Stimulated activated CD4-positive, alpha-beta T cell treated with anti-CD3 and anti-CD28 coated beads, Interleukin-12 subunit alpha, Interleukin-12 subunit beta, amount 100 ng/mL, for 48 hours (primary cell): Measurements from ENCODE around the gene FANCE.

Source experiments
- DNase-seq, 3 donors: peaks; one replicate each; pipeline ENCODE4 v3.0.0-alpha.2; 2020; ENCODE audit warnings: low read depth in 2 of 3, low spot score in 1 of 3

FANCE gene, protein sequence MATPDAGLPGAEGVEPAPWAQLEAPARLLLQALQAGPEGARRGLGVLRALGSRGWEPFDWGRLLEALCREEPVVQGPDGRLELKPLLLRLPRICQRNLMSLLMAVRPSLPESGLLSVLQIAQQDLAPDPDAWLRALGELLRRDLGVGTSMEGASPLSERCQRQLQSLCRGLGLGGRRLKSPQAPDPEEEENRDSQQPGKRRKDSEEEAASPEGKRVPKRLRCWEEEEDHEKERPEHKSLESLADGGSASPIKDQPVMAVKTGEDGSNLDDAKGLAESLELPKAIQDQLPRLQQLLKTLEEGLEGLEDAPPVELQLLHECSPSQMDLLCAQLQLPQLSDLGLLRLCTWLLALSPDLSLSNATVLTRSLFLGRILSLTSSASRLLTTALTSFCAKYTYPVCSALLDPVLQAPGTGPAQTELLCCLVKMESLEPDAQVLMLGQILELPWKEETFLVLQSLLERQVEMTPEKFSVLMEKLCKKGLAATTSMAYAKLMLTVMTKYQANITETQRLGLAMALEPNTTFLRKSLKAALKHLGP

GRCh38 chr6:35452183-35453090 lies at the start of gene FANCE:
Gene FANCE (plus strand): TSS chr6:35452338. CDS start chr6:35452546, 208 bp downstream.
- DNase-seq = peak; percentile 83 to 98 (median 95)

- DNase-seq = no peak
Observed at GRCh38 chr6:35402856-35403191, 49.3 kb upstream of the FANCE start.

- DNase-seq = no peak
Observed at GRCh38 chr6:35403544-35404442, 48.3 kb upstream of the FANCE start.

DNA sequence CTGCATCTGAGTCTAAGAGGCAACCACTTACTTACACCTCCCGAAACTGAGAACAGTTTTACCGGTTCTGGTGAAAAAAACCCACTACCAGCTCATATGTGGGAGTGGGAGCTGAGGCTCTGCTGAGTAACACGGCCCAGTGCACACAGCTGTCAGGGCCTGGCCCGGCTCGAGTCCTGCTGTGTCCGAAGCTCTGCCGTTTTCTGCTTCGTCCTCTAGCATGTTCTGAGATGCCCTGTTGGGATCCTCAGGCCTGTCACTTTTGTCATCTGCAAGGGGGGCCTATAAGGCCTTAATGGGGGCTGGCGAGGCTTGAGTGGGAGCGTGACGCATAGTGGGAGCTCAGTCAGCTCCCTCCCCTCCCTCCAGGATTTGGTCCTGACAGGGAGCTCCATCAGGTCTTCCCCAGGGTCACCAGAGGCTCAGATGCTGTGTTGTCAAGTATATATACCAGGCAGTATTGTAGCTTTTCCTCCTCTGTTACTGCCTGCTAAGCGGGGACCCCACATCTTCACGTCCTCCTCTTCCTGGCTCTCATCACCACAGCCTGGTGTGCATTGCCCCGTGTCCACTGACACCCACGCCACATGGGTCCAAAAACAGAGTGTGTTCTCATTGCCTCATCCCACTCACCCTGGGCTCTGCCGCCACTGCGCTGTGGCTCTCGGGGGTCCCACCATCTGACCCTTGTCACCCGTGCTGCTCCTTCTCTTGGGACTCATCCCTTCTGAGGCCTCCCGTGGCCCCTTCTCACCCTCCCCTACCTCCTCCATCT lies 45.2 kb upstream of the FANCE start:
- no peak for DNase-seq

- no peak for DNase-seq
Observed at GRCh38 chr6:35409245-35409644, 42.9 kb upstream of the FANCE start.

DNA sequence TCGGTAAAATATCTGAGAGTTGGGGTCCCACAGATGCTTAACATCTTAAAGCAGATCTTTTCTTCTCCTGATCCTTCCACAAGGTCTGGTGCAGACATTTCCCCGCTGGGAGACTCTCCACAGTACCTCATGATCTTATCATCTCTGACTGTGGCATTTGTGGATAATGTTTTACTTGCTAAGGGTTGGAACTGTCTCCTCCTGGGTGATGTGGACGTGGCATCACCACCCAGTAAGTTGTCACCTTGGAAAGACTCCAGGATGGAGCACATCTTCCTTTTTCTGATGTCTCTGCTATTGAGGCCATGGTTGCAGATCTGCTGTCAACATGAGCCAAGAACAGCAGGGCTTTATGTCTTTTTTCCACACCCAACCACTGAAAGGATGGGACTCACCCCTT lies 42.0 kb upstream of the FANCE start:
- DNase-seq = no peak

DNA sequence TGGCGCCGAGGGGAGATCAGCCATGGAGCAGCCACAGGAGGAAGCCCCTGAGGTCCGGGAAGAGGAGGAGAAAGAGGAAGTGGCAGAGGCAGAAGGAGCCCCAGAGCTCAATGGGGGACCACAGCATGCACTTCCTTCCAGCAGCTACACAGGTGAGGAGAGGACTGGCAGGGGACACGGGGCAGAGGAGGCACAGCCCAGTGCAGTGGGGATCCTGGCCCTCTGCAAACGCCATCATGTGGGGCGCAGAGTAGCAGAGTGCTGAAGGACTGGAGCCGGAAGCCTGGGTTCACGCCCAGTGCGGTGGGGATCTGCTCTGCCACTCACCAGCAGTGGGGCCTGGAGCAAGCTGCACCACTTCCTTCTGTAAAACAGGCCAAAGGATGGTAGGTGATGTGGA lies 41.1 kb upstream of the FANCE start:
- no peak for DNase-seq

DNA sequence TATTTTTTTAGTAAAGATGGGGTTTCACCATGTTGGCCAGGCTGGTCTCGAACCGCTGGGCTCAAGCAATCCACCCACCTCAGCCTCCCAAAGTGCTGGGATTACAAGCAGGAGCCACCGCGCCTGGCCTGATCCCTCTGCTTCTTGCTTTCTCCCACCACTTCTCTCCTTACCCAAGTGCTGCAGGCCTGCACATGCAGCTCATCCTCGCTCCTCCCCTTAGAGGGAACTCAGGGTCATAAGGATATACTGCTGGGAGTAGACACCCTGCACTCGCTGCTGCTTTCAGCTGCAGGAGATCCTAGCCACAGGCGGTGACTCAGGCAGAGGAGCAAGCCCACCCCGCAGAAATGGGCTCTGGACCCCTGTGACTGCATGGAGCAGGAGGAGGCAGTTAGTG lies 40.0 kb upstream of the FANCE start:
- no peak for DNase-seq

DNA sequence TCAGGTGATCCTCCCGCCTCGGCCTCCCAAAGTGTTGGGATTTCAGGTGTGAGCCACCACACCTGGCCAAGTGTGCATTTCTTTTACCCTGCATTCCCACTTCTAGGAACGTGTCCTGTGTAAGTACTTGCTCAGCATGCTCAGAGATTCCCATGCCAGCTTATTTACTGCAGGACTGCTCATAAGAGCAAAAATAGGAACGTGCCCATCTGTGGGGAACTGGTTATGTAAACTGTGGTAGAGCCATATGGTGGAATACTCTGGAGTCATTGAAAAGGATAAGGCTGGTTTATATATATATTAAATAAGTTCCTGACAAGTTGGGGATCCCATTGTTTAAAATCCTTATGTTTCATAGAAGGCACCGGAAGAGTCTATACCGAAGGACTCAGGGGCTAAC lies 38.2 kb upstream of the FANCE start:
- no peak for DNase-seq

- peak in 1 of 3 donors; percentile 4 for DNase-seq
Observed at GRCh38 chr6:35415065-35415891, 36.9 kb upstream of the FANCE start.

GRCh38 chr6:35417979-35418661 lies 34.0 kb upstream of the FANCE start:
- DNase-seq = no peak

DNA sequence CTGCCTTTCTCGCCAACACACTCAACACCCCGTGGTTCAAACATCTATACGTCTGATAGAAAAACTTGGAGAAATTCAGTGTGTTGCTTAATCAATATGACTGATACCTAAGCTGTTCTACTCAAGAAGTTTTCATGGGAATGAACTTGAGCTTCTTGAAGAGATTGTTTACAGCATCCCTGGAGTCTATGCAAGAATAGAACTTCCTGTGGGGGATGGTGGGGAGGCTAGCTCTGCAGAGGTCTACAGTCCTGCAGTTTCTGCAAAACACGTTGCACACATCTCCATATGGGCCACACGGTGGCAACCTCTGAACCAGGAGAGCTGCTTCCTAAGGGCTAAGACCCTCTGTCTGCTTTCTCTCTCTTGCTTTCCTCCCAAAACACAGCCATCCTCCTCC lies 32.7 kb upstream of the FANCE start:
- DNase-seq = no peak

DNA sequence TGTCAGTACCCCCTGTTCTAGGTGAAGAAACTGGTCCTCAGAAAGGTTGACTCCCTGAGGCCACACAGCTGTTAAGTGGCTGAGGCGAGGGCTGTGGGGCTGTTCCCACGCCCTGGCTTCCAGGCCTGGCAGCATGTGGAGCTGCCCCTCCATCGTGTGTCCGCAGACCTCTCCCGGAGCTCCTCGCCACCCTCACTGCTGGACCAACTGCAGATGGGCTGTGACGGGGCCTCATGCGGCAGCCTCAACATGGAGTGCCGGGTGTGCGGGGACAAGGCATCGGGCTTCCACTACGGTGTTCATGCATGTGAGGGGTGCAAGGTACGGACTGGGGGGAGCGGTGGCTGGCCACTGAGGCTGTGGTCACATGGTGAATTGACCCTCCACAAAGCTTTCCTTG lies 32.2 kb upstream of the FANCE start:
- no peak for DNase-seq

GRCh38 chr6:35425284-35425683 lies 26.9 kb upstream of the FANCE start:
- DNase-seq = no peak

GRCh38 chr6:35426074-35426473 lies 26.1 kb upstream of the FANCE start:
- DNase-seq = no peak

DNA sequence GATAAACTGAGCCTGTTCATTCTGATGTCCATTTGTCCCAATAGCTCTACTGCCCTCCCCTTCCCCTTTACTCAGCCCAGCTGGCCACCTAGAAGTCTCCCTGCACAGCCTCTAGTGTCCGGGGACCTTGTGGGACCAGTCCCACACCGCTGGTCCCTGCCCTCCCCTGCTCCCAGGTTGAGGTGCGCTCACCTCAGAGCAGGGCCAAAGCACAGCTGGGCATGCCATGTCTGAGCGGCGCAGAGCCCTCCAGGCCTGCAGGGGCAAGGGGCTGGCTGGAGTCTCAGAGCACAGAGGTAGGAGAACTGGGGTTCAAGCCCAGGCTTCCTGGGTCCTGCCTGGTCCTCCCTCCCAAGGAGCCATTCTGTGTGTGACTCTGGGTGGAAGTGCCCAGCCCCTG lies 24.7 kb upstream of the FANCE start:
- DNase-seq = no peak

DNA sequence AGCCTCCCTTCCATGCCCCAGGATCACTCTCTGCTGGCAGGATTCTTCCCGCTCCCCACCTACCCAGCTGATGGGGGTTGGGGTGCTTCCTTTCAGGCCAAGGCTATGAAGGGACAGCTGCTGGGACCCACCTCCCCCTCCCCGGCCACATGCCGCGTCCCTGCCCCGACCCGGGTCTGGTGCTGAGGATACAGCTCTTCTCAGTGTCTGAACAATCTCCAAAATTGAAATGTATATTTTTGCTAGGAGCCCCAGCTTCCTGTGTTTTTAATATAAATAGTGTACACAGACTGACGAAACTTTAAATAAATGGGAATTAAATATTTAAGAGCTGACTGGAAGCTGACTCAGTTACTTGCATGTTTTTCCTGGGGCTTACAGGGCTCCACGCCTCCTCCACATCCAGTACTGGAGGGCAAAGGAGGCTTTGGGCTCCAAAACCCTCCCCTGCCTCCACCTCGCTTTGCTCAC lies 24.3 kb upstream of the FANCE start:
- DNase-seq = no peak

DNA sequence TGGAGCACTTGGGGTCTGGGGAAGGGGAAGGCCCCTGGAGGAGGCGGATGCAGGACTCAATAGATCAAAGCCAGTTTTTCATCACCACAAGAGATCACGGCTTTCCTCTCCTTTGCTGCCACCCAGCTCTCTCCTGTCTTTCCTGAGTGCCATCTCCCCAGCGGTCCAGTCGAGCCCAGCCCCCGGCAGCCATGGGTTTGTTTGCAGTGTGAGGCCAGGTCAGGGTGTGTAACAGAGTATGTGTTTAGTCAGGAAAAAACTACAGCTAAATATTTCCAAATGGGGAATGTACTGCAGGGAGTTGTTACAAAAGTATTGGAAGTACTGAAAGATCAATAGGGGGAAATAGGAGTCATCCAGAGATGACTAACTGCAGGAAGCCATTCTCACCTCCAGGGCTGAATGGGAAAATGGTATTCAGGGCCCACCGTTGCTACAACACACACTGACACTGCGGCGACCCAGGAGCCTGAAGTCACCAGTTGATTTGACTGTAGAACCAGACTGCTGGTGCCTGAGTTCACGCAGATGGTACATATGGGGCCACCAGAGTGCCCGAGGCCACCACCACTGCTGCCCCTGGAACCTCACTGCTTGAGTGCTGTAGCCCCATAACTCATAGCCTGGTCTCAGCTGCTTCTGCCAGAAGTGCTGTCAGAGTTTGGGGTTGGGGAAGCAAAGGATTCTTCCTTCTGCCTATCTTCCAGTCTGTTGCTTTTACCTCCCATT lies 23.6 kb upstream of the FANCE start:
- no peak for DNase-seq
